GM19035 (cell line): ENCODE results near the gene ATP11C.

Experiments
- ATAC-seq: cut with Tn5 transposase; IDR thresholded peaks from one replicate; pipeline ENCODE4 v1.9.1; 2021; ENCODE audit not compliant: unreplicated experiment

The ATP11C gene

GRCh38 chrX:139815771-139816170 is 117.1 kb downstream of the ATP11C start:
- no peak for ATAC-seq

- ATAC-seq, result no peak
Observed at GRCh38 chrX:139811942-139812629, 120.8 kb downstream of the ATP11C start.

- ATAC-seq, result no peak
Observed at GRCh38 chrX:139804482-139804881, 128.4 kb downstream of the ATP11C start.

- no peak for ATAC-seq
Observed at GRCh38 chrX:139803224-139803623, 129.6 kb downstream of the ATP11C start.

- ATAC-seq, result no peak
Observed at GRCh38 chrX:139802048-139802447, 130.8 kb downstream of the ATP11C start.

GRCh38 chrX:139801397-139801813 is 131.4 kb downstream of the ATP11C start:
- no peak for ATAC-seq

GRCh38 chrX:139798701-139799100 is 134.2 kb downstream of the ATP11C start:
- ATAC-seq, result no peak

- peak; percentile 100 for ATAC-seq
Observed at GRCh38 chrX:139795196-139795595, 137.7 kb downstream of the ATP11C start.

- ATAC-seq, result no peak
Observed at GRCh38 chrX:139787601-139788000, 145.3 kb downstream of the ATP11C start.

GRCh38 chrX:139784807-139785206 is 148.0 kb downstream of the ATP11C start:
- peak; percentile 99 for ATAC-seq

GRCh38 chrX:139783959-139784358 is 148.9 kb downstream of the ATP11C start:
- no peak for ATAC-seq

- no peak for ATAC-seq
Observed at GRCh38 chrX:139783030-139783429, 149.8 kb downstream of the ATP11C start.

GRCh38 chrX:139776599-139776998 is 156.3 kb downstream of the ATP11C start:
- ATAC-seq, result no peak

- ATAC-seq, result no peak
Observed at GRCh38 chrX:139770366-139770765, 162.5 kb downstream of the ATP11C start.

- peak; percentile 69 for ATAC-seq
Observed at GRCh38 chrX:139766545-139766983, 166.3 kb downstream of the ATP11C start.

GRCh38 chrX:139762400-139763183 is 170.3 kb downstream of the ATP11C start:
- ATAC-seq, result no peak

GRCh38 chrX:139759637-139760036 is 173.2 kb downstream of the ATP11C start:
- ATAC-seq, result no peak

- ATAC-seq, result no peak
Observed at GRCh38 chrX:139758809-139759208, 174.0 kb downstream of the ATP11C start.

- no peak for ATAC-seq
Observed at GRCh38 chrX:139758250-139758649, 174.6 kb downstream of the ATP11C start.

GRCh38 chrX:139751053-139751452 is 181.8 kb downstream of the ATP11C start:
- ATAC-seq, result no peak

- no peak for ATAC-seq
Observed at GRCh38 chrX:139750390-139750789, 182.5 kb downstream of the ATP11C start.

GRCh38 chrX:139739138-139739537 is 193.7 kb downstream of the ATP11C start:
- peak; percentile 88 for ATAC-seq
